HCT116 (cell line): Measurements from ENCODE around the gene TEX26. TPM values are rescaled to one million over a fixed set of nuclear protein-coding genes. Genes with fewer than 3 reads are reported as not detected.

ENCODE experiments used
- ATAC-seq: fragments of 200-7000 bp; cut with Tn5 transposase; 2 replicates; pipeline ENCODE4 v1.9.1; 2020; ENCODE audit warnings: mild to moderate bottlenecking, moderate library complexity
- BruUV-seq: library from RNA; stranded (reverse); fragments of 400-500 nt; replicated peaks from 2 replicates; lab custom pipeline; 2021; lab: Mats Ljungman, UMichigan
- CTCF ChIA-PET: fragments of 300-600 bp; sonication (Branson Sonifier 250); formaldehyde crosslinking; loops from one replicate; lab custom pipeline; 2021; ENCODE audit warnings: antibody characterized with exemption; lab: Charles Lee
- POLR2A ChIA-PET: fragments of 300-600, 350-600 bp; sonication (Branson Sonifier 250); formaldehyde crosslinking; loops from one replicate; lab custom pipeline; 2021; ENCODE audit warnings: antibody characterized with exemption; lab: Charles Lee
- RAD21 ChIA-PET, 2 experiments: fragments of 300-600 bp; sonication (Branson Sonifier 250); formaldehyde crosslinking; loops; one replicate each; lab custom pipeline; 2023; ENCODE audit warnings: low total read pairs in 2 of 2; ENCODE audit not compliant: uncharacterized antibody in 2 of 2, unreplicated experiment in 2 of 2, low non-redundant PET in 1 of 2; lab: Charles Lee
- DNase-seq: peaks from one replicate; pipeline ENCODE4 v3.0.0-alpha.2; 2010; ENCODE audit warnings: low read depth, low spot score
- H2AFZ ChIP-seq: fragments of 200-600 bp; shearing (Covaris generic), sonication (generic); 2 replicates; pipeline ENCODE4 v1.6.1; 2017; ENCODE audit warnings: low read depth, mixed run types, mixed read lengths, antibody characterized with exemption, low read length; ENCODE audit not compliant: poor library complexity, severe bottlenecking
- H3K27ac ChIP-seq: 2 replicates; pipeline ENCODE4 v1.5.1; 2012; ENCODE audit warnings: low read depth, low read length
- H3K27me3 ChIP-seq: fragments of 200-600 bp; sonication (generic); 2 replicates; pipeline ENCODE4 v1.6.1; 2016; ENCODE audit warnings: mixed run types, low read length, mixed read lengths; ENCODE audit not compliant: insufficient read depth
- H3K36me3 ChIP-seq, 2 experiments: fragments of 200-500 bp in 1 of 2; fragments of 200-600 bp in 1 of 2; sonication (Bioruptor generic) in 1 of 2; sonication (generic) in 1 of 2; 2 replicates each; pipeline versions ENCODE4 v1.5.1 to v1.6.1; 2014 to 2016; ENCODE audit warnings: low read length in 2 of 2, inconsistent platforms in 1 of 2, mixed read lengths in 1 of 2, mixed run types in 1 of 2; ENCODE audit not compliant: insufficient read depth in 2 of 2, control insufficient read depth in 1 of 2
- H3K4me1 ChIP-seq, 2 experiments: fragments of 200-600 bp in 1 of 2; sonication (generic) in 1 of 2; 2 replicates each; pipeline versions ENCODE4 v1.5.1 to v1.6.1; 2012 to 2017; ENCODE audit warnings: low read length in 2 of 2, inconsistent platforms in 1 of 2, mild to moderate bottlenecking in 1 of 2, mixed read lengths in 1 of 2, mixed run types in 1 of 2, moderate library complexity in 1 of 2; ENCODE audit not compliant: insufficient read depth in 2 of 2, control insufficient read depth in 1 of 2
- H3K4me2 ChIP-seq: fragments of 200-600 bp; sonication (generic); 2 replicates; pipeline ENCODE4 v1.6.1; 2017; ENCODE audit warnings: mixed run types, low read length, mixed read lengths
- H3K4me3 ChIP-seq, 2 experiments: fragments of 200-600 bp in 1 of 2; sonication (generic) in 1 of 2; replicated peaks in 1 of 2; 2 replicates each; pipeline ENCODE4 v1.5.1; 2011 to 2016; ENCODE audit warnings: low read length in 2 of 2, control low read depth in 1 of 2, low read depth in 1 of 2, mild to moderate bottlenecking in 1 of 2, mixed read lengths in 1 of 2, mixed run types in 1 of 2
- H3K79me2 ChIP-seq: fragments of 200-600 bp; sonication (generic); 2 replicates; pipeline ENCODE4 v1.6.1; 2017; ENCODE audit warnings: mild to moderate bottlenecking, mixed run types, low read length, moderate library complexity, mixed read lengths; ENCODE audit not compliant: insufficient read depth
- H3K9ac ChIP-seq: fragments of 200-600 bp; sonication (generic); 2 replicates; pipeline ENCODE4 v1.6.1; 2016; ENCODE audit warnings: low read length, mixed read lengths
- H3K9me2 ChIP-seq: fragments of 200-600 bp; sonication (generic), shearing (Covaris generic); 2 replicates; pipeline ENCODE4 v1.6.1; 2017; ENCODE audit warnings: mixed run types, mild to moderate bottlenecking, moderate library complexity; ENCODE audit not compliant: insufficient read depth
- H3K9me3 ChIP-seq, 2 experiments: fragments of 200-500 bp in 1 of 2; fragments of 200-600 bp in 1 of 2; sonication (Bioruptor generic) in 1 of 2; sonication (generic) in 1 of 2; 2 replicates each; pipeline ENCODE4 v1.6.1; 2014 to 2017; ENCODE audit warnings: low read length in 2 of 2, mixed read lengths in 2 of 2, inconsistent platforms in 1 of 2, low read depth in 1 of 2, mild to moderate bottlenecking in 1 of 2, mixed run types in 1 of 2, moderate library complexity in 1 of 2; ENCODE audit not compliant: control insufficient read depth in 1 of 2, insufficient read depth in 1 of 2
- H4K20me1 ChIP-seq: fragments of 200-600 bp; sonication (generic), shearing (Covaris generic); 2 replicates; pipeline ENCODE4 v1.6.1; 2017; ENCODE audit warnings: mixed run types, mild to moderate bottlenecking, moderate library complexity; ENCODE audit not compliant: insufficient read depth
- CBX3 ChIP-seq: IDR thresholded peaks from 2 replicates; pipeline ENCODE4 v1.6.1; 2012; ENCODE audit warnings: low read depth
- CEBPB ChIP-seq: IDR thresholded peaks from 2 replicates; pipeline ENCODE4 v1.6.1; 2012; ENCODE audit warnings: low read depth
- CTCF ChIP-seq, 3 experiments: fragments of 200-600 bp in 1 of 3; sonication (generic) in 1 of 3; IDR thresholded peaks in 2 of 3; conservative IDR thresholded peaks in 1 of 3; 2 replicates each; pipeline ENCODE4 v1.5.1; 2012 to 2017; ENCODE audit warnings: low read depth in 2 of 3, low read length in 2 of 3, antibody characterized with exemption in 1 of 3, borderline replicate concordance in 1 of 3, control low read depth in 1 of 3, mild to moderate bottlenecking in 1 of 3, mixed read lengths in 1 of 3, mixed run types in 1 of 3, moderate library complexity in 1 of 3; ENCODE audit not compliant: insufficient read depth in 1 of 3
- EZH2 ChIP-seq: fragments of 200-600 bp; sonication (generic); IDR thresholded peaks from 2 replicates; pipeline ENCODE4 v1.6.1; 2017; ENCODE audit warnings: antibody characterized with exemption, mixed run types
- EZH2phosphoT487 ChIP-seq: fragments of 200-600 bp; IDR thresholded peaks from 2 replicates; pipeline ENCODE4 v1.6.1; 2018; ENCODE audit warnings: antibody characterized with exemption, borderline replicate concordance
- FOSL1 ChIP-seq: IDR thresholded peaks from 2 replicates; pipeline ENCODE4 v1.6.1; 2012; ENCODE audit warnings: low read depth
- JUND ChIP-seq: IDR thresholded peaks from 2 replicates; pipeline ENCODE4 v1.6.1; 2012
- RAD21 ChIP-seq: IDR thresholded peaks from 2 replicates; pipeline ENCODE4 v1.6.1; 2012; ENCODE audit warnings: low read depth, mild to moderate bottlenecking
- SP1 ChIP-seq: IDR thresholded peaks from 2 replicates; pipeline ENCODE4 v1.6.1; 2012; ENCODE audit warnings: low read depth
- SRF ChIP-seq: IDR thresholded peaks from 2 replicates; pipeline ENCODE4 v1.6.1; 2012; ENCODE audit warnings: low read depth
- TCF7L2 ChIP-seq: IDR thresholded peaks from 2 replicates; pipeline ENCODE4 v1.7.0; 2011; ENCODE audit warnings: borderline replicate concordance, inconsistent platforms; ENCODE audit not compliant: insufficient read depth, insufficient read length; ENCODE audit errors: extremely low read depth
- YY1 ChIP-seq: IDR thresholded peaks from 2 replicates; pipeline ENCODE4 v1.6.1; 2011; ENCODE audit warnings: low read length, low read depth, moderate library complexity, mild to moderate bottlenecking; ENCODE audit not compliant: insufficient replicate concordance; ENCODE audit errors: extremely low read depth
- ZNF274 ChIP-seq: fragments of 200-500 bp; sonication (Bioruptor generic); IDR thresholded peaks from 2 replicates; pipeline ENCODE4 v1.6.1; 2014; ENCODE audit warnings: mild to moderate bottlenecking, low read depth, low read length, inconsistent platforms
- intact Hi-C: fragments of 100-400 bp; cut with micrococcal nuclease; formaldehyde crosslinking; loops from 2 replicates; pipeline ENCODE4 v1.10.0; 2022
- total RNA-seq: library from RNA; stranded (reverse); gene quantifications from one replicate; pipeline ENCODE4 v1.2.1, GENCODE V29; 2021; ENCODE audit not compliant: unreplicated experiment
- TF ChIP-seq, protein P1 (sequence below): IDR thresholded peaks from 2 replicates; pipeline ENCODE4 v1.6.1; 2012

TEX26 gene
- total RNA-seq, 1 experiment from 2014 or later = not detected

DNA sequence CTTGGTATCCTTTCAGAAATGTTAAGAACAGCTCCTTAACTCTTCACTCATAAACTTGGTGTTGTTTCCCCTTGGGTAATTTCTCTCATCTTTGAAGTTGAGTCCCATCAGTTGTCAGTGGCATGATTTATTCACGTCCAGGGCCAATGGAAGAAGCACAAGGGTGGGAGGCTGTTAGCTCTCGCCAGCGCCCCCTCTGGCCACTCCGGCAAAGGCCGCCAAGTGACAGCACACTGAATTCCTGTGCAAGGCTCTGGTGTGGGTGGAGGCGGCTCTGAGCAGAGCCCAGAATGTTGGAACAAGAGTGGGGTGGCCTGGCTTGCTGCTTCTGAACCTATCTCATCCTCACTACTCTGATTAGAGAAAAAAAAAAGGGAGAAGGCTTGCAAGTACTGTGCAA, 39.5 kb upstream of the TEX26 start (continued):
- TF ChIP-seq CTCF (IDR thresholded peaks at IDR 0.05 in 2 of 3, conservative IDR thresholded peaks at IDR 0.05 in 1 of 3; ENCODE audit: borderline replicate concordance in 1 of 3, insufficient read depth in 1 of 3, low read depth in 2 of 3, low read length in 2 of 3) (peak; percentile 33 to 98 (median 96); a peak in 5 of 6 replicates), SP1 (peak; percentile 39; the same call in 1 of the 2 replicates), CBX3 (peak; percentile 76), RAD21 (peak; percentile 9; the same call in 1 of the 2 replicates), CEBPB (no peak)

DNA sequence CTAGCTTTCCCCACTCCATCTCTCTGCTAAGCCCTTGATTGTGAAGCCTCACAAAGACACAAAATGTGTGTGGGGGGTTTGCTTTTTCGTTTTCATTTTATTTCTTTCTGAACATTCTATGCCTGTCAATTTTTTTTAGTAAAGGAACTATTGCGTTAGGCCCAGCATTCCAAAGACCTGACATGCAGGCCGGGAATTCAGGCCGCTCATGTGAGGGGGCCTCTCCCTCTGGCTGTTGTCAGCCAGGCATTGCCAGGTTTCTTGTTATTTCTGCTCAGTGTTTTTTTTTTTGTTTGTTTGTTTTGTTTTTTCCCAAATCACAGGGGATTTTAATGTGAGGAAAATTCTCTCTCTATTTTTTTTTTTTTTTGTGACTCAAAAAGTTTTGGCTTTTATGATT, 36.7 kb upstream of the TEX26 start:
- H3K9me2 ChIP-seq = no peaks in the 10 kb centered on the region
- DNase-seq = no peak
- no peak overlapping the region for H3K27ac ChIP-seq
- H3K4me3 ChIP-seq = no peak overlapping the region
- ChIA-PET CTCF (no interaction called here), RAD21 (no interaction called here), POLR2A (no interaction called here)
- H4K20me1 ChIP-seq = no peaks in the 10 kb centered on the region
- peaks cover 14% of the 10 kb centered on the region; the same call in 1 of the 2 replicates for H3K27me3 ChIP-seq
- no peak overlapping the region for H2AFZ ChIP-seq
- no peaks in the 10 kb centered on the region for H3K36me3 ChIP-seq
- TF ChIP-seq YY1 = no peak
- TF ChIP-seq SRF = no peak
- TF ChIP-seq EZH2phosphoT487 = no peak
- TF ChIP-seq JUND = no peak
- TF ChIP-seq TCF7L2 = no peak
- TF ChIP-seq EZH2 = no peak
- TF ChIP-seq CEBPB = no peak
- TF ChIP-seq FOSL1 = no peak
- no peak for TF ChIP-seq CBX3
- TF ChIP-seq, protein P1, sequence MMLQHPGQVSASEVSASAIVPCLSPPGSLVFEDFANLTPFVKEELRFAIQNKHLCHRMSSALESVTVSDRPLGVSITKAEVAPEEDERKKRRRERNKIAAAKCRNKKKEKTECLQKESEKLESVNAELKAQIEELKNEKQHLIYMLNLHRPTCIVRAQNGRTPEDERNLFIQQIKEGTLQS = no peak
- TF ChIP-seq ZNF274 = no peak
- H3K4me2 ChIP-seq = no peak overlapping the region
- no peak overlapping the region for H3K9ac ChIP-seq
- no peaks in the 10 kb centered on the region for H3K9me3 ChIP-seq
- peaks cover 0 to 3% of the 10 kb centered on the region in 2 experiments; a peak in 3 of 4 replicates for H3K4me1 ChIP-seq
- H3K79me2 ChIP-seq = no peaks in the 10 kb centered on the region
- no TSS peak for BruUV-seq
- intact Hi-C loops = no loop called here
- no peak for ATAC-seq
